Spinal cord (tissue), 10 donors: ENCODE measurements around the gene CNTN5. TPM values are rescaled to one million over a fixed set of nuclear protein-coding genes. Genes with fewer than 3 reads are reported as not detected.

Experiments used
- DNase-seq, 6 donors: peaks; one replicate each; pipeline versions ENCODE4 v3.0.0 to v3.0.0-alpha.2; 2013 to 2015; ENCODE audit warnings: low spot score in 6 of 6, low read depth in 4 of 6
- H3K27ac ChIP-seq: one replicate; pipeline ENCODE4 v1.5.1; 2013; ENCODE audit warnings: low read depth, low read length, control low read depth
- H3K27me3 ChIP-seq: one replicate; pipeline ENCODE4 v1.6.1; 2013; ENCODE audit warnings: low read length; ENCODE audit not compliant: control insufficient read depth, insufficient read depth
- H3K36me3 ChIP-seq: one replicate; pipeline ENCODE4 v1.6.1; 2013; ENCODE audit warnings: low read length; ENCODE audit not compliant: control insufficient read depth, insufficient read depth
- H3K4me1 ChIP-seq: one replicate; pipeline ENCODE4 v1.6.1; 2013; ENCODE audit warnings: low read length; ENCODE audit not compliant: control insufficient read depth, insufficient read depth
- H3K4me3 ChIP-seq: one replicate; pipeline ENCODE4 v1.5.1; 2013; ENCODE audit warnings: low read depth, low read length, control low read depth
- H3K9me3 ChIP-seq: one replicate; pipeline ENCODE4 v1.6.1; 2013; ENCODE audit warnings: low read length; ENCODE audit not compliant: control insufficient read depth, insufficient read depth
- WGBS: methylation state at CpG from one replicate; pipeline ENCODE4 v1.1.5; 2013; ENCODE audit warnings: missing lambda C conversion rate; ENCODE audit not compliant: insufficient coverage; 5-methylcytosine and 5-hydroxymethylcytosine counted together
- polyA plus RNA-seq, 2 donors: library from polyadenylated mRNA; unstranded; fragments of 120-200 nt; gene quantifications; one replicate each; pipeline ENCODE4 v1.2.1, GENCODE V29; 2013; ENCODE audit not compliant: insufficient read length in 2 of 2
- total RNA-seq, 2 donors: library from RNA; depleted of rRNA in 1 of 2; stranded (reverse); fragments of 120-200 nt in 1 of 2; fragments of >200 nt in 1 of 2; gene quantifications; one replicate each; pipeline versions ENCODE4 v1.2.3 to v1.2.4, GENCODE V29; 2013 to 2014
- donor health status: healthy.

CNTN5 gene
- total and polyA plus RNA-seq, 4 donors: 8.4 to 24.8 (median 12.0) TPM

DNA sequence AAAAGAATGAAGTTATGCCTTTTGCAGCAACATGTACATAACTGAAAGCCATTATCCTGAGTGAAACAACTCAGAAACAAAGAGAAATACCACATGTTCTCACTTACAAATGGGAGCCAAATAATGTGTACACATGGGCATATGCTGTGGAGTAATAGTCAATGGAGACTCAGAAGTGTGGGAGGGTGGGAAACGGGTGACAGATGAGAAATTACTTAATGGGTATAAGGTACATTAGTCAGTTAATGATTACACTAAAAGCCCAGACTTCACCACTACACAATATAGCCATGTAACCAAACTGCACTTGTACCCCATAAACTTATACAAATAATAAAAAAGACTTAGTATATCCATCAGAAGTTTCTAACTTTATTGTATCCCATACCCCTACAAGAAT, 992.3 kb downstream of the CNTN5 start:
- Histone ChIP-seq H3K9me3 (no peaks in the 10 kb centered on the region), H3K36me3 (no peaks in the 10 kb centered on the region), H3K27ac (no peak overlapping the region), H3K27me3 (no peaks in the 10 kb centered on the region), H3K4me3 (no peak overlapping the region), H3K4me1 (no peaks in the 10 kb centered on the region)
- WGBS: no CpG with 5 or more reads among the region's 1 CpG
- no peak for DNase-seq

GRCh38 chr11:100031973-100032372, 1011.2 kb downstream of the CNTN5 start:
- 100% methylated on average over 1 of the region's 1 CpG for WGBS
- H3K4me1 ChIP-seq: no peaks in the 10 kb centered on the region
- no peak for DNase-seq

DNA sequence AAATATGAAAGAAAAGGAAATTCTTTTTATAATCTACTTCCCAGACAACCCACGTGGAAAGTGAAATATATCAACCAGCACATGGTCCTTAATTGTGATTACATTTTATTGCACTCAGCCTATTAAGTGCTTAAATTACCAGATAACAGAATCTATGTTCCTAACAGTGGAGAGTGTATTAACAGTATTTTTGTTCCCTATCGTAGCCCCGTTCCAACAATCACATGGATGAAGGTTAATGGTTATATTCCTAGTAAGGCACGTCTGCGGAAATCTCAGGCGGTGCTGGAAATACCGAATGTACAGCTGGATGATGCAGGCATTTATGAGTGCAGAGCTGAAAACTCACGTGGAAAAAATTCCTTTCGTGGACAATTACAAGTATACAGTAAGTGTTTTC, 1040.3 kb downstream of the CNTN5 start:
- WGBS: 74% methylated on average over 5 of the region's 9 CpGs
- Histone ChIP-seq H3K27ac (no peak overlapping the region), H3K4me1 (no peaks in the 10 kb centered on the region), H3K9me3 (no peaks in the 10 kb centered on the region), H3K27me3 (no peaks in the 10 kb centered on the region), H3K4me3 (no peak overlapping the region), H3K36me3 (no peaks in the 10 kb centered on the region)
- peak in 1 of 6 donors; percentile 56 for DNase-seq

More at GRCh38 chr11:100031973-100032372, 1011.2 kb downstream of the CNTN5 start:
- H3K9me3 ChIP-seq: no peaks in the 10 kb centered on the region
- no peaks in the 10 kb centered on the region for H3K27me3 ChIP-seq
- no peak overlapping the region for H3K4me3 ChIP-seq
- no peaks in the 10 kb centered on the region for H3K36me3 ChIP-seq
- no peak overlapping the region for H3K27ac ChIP-seq

- Histone ChIP-seq H3K27me3 (no peaks in the 10 kb centered on the region), H3K4me1 (no peaks in the 10 kb centered on the region), H3K36me3 (no peaks in the 10 kb centered on the region), H3K4me3 (no peak overlapping the region), H3K9me3 (no peaks in the 10 kb centered on the region), H3K27ac (no peak overlapping the region)
- peak in 1 of 6 donors; percentile 21 for DNase-seq
- WGBS: no CpG with 5 or more reads among the region's 2 CpGs
Observed at GRCh38 chr11:100066399-100066798, 1045.7 kb downstream of the CNTN5 start.

DNA sequence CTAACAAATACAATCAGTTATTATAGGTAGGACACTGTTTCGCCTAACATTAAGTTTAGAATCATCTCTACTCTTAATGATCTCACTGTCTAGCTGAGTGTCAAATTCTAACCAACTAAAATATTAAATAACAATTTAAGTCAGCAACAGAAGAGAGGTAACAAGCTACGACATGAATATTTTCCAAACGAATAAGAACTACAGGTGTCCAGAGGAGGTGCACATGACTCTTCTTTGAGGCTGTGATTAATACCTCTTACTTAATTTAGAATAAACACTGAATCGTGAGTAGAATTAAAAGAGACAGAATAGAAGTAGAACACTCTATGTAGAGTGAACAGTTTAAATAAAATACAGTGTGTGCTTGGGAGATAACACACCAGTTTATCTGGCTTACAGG, 1047.4 kb downstream of the CNTN5 start:
- WGBS: no CpG with 5 or more reads among the region's 4 CpGs
- Histone ChIP-seq H3K9me3 (no peaks in the 10 kb centered on the region), H3K36me3 (no peaks in the 10 kb centered on the region), H3K4me1 (no peaks in the 10 kb centered on the region), H3K27ac (no peak overlapping the region), H3K27me3 (no peaks in the 10 kb centered on the region), H3K4me3 (no peak overlapping the region)
- no peak for DNase-seq

- H3K4me3 ChIP-seq: no peak overlapping the region
- no peaks in the 10 kb centered on the region for H3K9me3 ChIP-seq
Observed at GRCh38 chr11:100072131-100072530, 1051.4 kb downstream of the CNTN5 start.

GRCh38 chr11:100080381-100080780, 1059.6 kb downstream of the CNTN5 start:
- Histone ChIP-seq H3K27me3 (no peaks in the 10 kb centered on the region), H3K9me3 (no peaks in the 10 kb centered on the region), H3K4me1 (no peaks in the 10 kb centered on the region), H3K27ac (no peak overlapping the region), H3K36me3 (no peaks in the 10 kb centered on the region), H3K4me3 (no peak overlapping the region)
- no CpG with 5 or more reads among the region's 2 CpGs for WGBS
- peak in 1 of 6 donors; percentile 84 for DNase-seq

More at GRCh38 chr11:100072131-100072530, 1051.4 kb downstream of the CNTN5 start:
- H3K27me3 ChIP-seq: no peaks in the 10 kb centered on the region
- DNase-seq: no peak
- H3K27ac ChIP-seq: no peak overlapping the region
- no peaks in the 10 kb centered on the region for H3K4me1 ChIP-seq
- no peaks in the 10 kb centered on the region for H3K36me3 ChIP-seq

DNA sequence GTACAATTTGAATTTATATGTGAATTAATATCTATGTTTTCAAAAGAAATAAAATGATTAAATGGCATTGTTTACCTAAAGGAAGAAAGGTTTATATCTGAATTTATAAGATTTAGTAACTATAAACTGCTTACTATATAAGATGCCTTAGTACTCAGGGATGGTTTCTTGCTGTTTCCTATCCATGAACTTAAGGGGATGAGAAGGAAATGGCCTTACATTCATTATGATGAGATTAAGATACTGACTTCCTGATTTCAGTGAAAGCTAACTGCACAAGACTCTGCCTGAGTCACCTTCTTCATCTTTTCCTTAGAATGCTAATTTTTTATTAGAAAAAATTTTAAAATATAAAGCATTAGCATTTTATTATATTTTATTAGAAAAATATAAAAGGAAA, 1060.1 kb downstream of the CNTN5 start:
- no peaks in the 10 kb centered on the region for H3K9me3 ChIP-seq
- no peak overlapping the region for H3K4me3 ChIP-seq
- H3K27ac ChIP-seq: no peak overlapping the region
- DNase-seq: peak in 1 of 6 donors; percentile 39
- no peaks in the 10 kb centered on the region for H3K27me3 ChIP-seq
- no peaks in the 10 kb centered on the region for H3K36me3 ChIP-seq
- no peaks in the 10 kb centered on the region for H3K4me1 ChIP-seq

- WGBS: 100% methylated on average over 1 of the region's 2 CpGs
- Histone ChIP-seq H3K36me3 (no peaks in the 10 kb centered on the region), H3K27me3 (no peaks in the 10 kb centered on the region), H3K4me3 (no peak overlapping the region), H3K9me3 (no peaks in the 10 kb centered on the region), H3K27ac (no peak overlapping the region), H3K4me1 (no peaks in the 10 kb centered on the region)
- DNase-seq: no peak
Observed at GRCh38 chr11:100093698-100094097, 1072.9 kb downstream of the CNTN5 start.

DNA sequence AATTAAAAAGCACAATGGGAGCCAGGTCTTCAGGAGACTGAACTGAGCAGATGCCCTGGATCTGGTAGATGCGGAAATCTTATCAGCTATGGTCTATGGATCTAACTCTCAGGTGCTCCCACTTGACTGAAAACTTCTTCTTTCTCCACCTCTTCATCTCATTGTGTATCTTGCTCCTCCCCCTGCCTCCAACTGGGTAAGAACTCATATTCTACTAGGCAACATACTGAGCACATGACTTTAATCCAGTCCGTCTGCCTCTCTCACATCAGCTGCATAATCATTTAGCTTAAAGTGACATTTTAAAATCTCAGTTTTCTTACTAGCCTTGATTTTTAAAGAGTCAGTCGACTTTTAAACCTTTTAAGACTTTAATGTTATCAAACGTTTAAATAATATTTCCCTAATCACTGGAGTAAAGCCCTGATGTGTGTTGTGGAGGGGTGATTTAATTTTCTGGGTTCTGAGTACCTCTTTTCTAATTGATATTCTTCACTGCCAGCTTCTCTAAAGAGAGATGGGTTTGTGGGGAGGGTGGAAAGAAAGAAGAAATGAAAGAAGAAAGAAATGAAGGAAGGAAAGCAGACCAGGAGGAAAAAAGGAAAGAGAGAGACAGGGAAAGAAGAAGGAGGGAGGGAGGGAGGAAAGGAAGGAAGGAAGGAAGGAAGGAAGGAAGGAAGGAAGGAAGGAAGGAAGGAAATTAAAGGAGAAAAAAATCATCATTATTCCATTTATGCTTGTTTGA, 1073.5 kb downstream of the CNTN5 start:
- Histone ChIP-seq H3K9me3 (no peaks in the 10 kb centered on the region), H3K36me3 (no peaks in the 10 kb centered on the region), H3K4me1 (no peaks in the 10 kb centered on the region), H3K4me3 (no peak overlapping the region), H3K27me3 (no peaks in the 10 kb centered on the region), H3K27ac (no peak overlapping the region)
- 83% methylated on average over 2 of the region's 4 CpGs for WGBS
- DNase-seq: no peak
